ENCODE measurements around the gene RAB19. TPM values are rescaled to one million over a fixed set of nuclear protein-coding genes. Genes with fewer than 3 reads are reported as not detected.

The RAB19 gene, protein sequence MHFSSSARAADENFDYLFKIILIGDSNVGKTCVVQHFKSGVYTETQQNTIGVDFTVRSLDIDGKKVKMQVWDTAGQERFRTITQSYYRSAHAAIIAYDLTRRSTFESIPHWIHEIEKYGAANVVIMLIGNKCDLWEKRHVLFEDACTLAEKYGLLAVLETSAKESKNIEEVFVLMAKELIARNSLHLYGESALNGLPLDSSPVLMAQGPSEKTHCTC
- not detected for total RNA-seq

DNA sequence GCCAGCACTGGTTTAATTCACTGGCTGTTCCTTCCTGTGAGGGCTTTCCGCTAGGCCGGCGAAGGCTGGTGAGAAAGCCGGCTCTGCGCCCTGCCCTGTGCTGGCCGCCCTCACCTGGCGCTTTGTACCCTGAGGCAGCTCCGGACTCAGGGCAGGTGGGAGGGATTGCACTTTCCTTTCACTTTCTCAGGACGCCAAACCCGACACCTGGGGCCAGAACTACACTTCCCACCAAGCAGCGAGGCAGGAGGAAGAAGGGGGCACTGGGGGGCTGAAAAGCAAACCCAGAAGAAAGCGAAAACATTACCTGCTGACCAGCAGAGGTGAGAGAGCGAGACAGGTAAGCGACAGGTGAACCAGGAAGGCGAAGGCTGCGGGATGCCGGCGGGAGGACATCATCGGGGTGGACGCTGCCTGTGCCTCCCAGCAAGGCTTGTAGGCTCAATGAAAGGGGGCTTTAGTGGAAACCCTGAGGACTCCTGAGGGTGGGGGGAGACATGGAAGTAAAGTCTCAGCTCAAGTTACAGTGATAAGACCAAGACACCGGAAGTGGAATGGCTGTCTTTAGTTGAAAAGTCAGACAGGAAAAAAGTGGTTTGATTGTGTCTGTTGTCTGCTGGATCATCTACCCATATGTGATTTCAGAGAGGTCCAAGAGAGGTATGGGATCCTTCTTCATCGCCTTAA is at the start of gene RAB19:
TSS of gene RAB19 (plus strand) at position 181 of the 687 bp plus-strand sequence. CDS start 3,589 bp downstream, outside the sequence.

DNA sequence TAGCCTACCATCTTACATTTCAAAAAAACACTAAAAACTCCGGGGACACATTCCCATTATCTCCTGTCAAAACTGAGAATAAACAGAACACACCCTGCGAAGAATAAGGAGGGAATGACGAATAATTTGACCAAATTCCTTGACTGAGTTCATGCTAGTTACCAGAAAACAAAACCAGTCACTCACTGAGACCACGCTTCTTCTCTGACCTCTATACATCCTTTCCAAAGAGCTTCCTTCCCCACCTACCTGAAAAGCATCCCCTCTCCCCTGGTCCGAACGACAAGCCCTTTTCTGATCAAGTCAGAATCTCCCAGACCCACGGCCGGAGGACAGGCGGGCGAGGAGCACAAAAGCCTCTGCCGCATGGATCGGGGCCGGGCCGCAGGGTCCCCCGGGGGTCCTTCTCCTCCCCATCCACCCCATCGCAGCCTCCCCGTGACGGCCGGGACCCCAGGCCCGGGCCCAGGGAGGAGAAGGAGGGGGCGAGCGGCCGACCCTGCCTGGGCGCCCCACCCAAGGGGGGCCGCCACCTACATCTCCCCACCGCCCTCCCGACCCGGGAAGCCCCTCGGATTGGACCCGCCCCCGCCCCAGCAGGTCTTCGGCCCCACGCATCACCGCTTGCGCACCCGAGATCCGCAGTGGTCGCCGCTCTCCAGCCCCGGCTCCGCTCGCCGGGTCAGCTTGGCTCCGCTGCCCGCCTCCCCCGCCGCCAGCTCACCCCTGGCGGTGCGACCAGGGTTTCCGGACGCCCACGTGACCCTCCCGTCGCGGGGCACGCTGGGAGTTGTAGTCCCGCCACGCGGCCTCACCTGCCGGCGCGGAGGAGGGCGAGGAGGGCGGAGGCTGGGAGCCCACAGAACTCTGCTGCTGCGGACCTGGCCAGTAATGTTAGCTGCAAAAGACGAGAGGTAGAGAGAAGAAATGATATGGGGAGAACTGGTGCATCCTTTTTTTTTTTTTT is 5.8 kb upstream of the RAB19 start, which contains the start of gene SLC37A3:
TSS of gene SLC37A3 (minus strand) at position 747 of the 967 bp plus-strand sequence. CDS start 16,004 bp downstream, outside the sequence.

Small RNAs within 50 kb of the gene (small RNA-seq; reads per million reads assigned to genes)
- gene RNA5SP247 (ENCODE audit: low replicate concordance) = not detected
- 5.2 reads per million, percentile 87 among the genes with 10 or more reads in this experiment for gene RNA5SP248 (ENCODE audit: low replicate concordance)

Other genes with a start within 250 kb of the RAB19 start
- gene KDM7A, start 227.1 kb upstream of the RAB19 start, total RNA-seq = 22.2 TPM
- gene SLC37A3, start 5.5 kb upstream of the RAB19 start, total RNA-seq = 169 TPM
- 88.6 TPM for gene MKRN1, start 75.4 kb downstream of the RAB19 start, total RNA-seq
- gene DENND2A, start 236.8 kb downstream of the RAB19 start, total RNA-seq = 29.4 TPM